GM12892 (cell line): Measurements from ENCODE around the gene MISP.

Experiments
- POLR2A ChIP-seq: IDR thresholded peaks from 2 replicates; pipeline ENCODE4 v1.6.1; 2011; ENCODE audit warnings: low read depth, low read length, control low read depth
- POLR2AphosphoS5 ChIP-seq: IDR thresholded peaks from 2 replicates; pipeline ENCODE4 v1.6.1; 2011; ENCODE audit warnings: low read depth, low read length, control low read depth
- TAF1 ChIP-seq: IDR thresholded peaks from 2 replicates; pipeline ENCODE4 v1.6.1; 2011; ENCODE audit warnings: low read depth, mild to moderate bottlenecking, control low read depth, low read length, borderline replicate concordance

- TF ChIP-seq POLR2A (no peak), POLR2AphosphoS5 (no peak), TAF1 (no peak)
Observed at GRCh38 chr19:788686-788982, 37.7 kb downstream of the MISP start.
